GM12865 (cell line): ENCODE results near the gene MORN5.

Experiments
- DNase-seq: peaks from one replicate; pipeline ENCODE4 v3.0.0; 2010; ENCODE audit warnings: low read depth
- H3K4me3 ChIP-seq: 2 replicates; pipeline ENCODE4 v1.5.1; 2011; ENCODE audit warnings: mild to moderate bottlenecking, low read depth, low read length, control low read depth
- TF ChIP-seq, protein P1 (sequence below): IDR thresholded peaks from 2 replicates; pipeline ENCODE4 v1.5.1; 2011; ENCODE audit warnings: low read length, control low read depth, low read depth, inconsistent platforms; ENCODE audit not compliant: insufficient read depth; ENCODE audit errors: missing control alignments

MORN5 gene

DNA sequence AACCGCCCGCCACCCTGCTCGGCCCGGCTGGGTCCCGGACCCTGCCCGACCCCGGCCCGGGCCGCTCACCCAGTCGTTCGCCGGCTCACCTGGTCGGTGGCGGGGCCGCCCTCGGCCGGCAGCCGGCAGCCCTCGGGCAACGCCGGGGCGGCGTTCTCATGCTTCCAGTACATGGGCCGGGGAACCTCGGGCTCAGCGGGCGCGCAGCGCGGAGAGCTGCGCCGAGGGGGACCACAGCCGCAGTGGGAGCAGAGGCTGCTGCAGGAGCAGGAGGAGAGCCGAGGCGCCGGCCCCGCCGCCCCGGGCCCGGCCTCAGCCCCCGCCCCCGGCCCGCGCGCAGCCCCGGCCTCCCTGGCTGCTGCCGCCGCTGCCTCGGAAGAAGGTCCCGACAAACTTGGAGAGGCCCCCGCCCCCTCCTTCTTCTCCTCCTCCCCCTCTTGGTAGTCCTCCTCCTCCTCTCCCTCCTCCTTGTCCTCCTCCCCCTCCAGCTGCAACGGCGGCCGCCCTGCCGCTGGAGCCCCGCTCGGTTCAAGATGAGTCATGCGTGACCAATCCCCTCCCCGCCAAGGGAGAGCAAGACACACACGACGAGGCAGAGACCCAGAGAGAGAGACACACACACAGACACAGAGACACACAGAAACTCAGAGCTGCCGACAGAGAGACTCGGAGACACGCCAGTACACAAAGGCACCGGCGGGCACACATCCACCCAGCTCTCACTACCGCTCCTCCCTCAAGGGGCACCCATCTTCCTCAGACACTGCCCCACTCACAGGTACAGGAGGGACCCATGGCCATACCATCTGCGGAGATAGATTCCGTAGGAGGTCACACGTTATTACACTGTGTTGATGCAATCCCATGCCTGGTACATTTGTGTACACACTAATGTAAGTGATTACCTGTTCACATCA is 69.1 kb downstream of the MORN5 start, which contains the start of gene LHX6:
TSS of gene LHX6 (minus strand) at position 390 of the 917 bp plus-strand sequence. CDS start at position 173, 217 bp downstream.
- no peak for DNase-seq
- TF ChIP-seq, protein P1, sequence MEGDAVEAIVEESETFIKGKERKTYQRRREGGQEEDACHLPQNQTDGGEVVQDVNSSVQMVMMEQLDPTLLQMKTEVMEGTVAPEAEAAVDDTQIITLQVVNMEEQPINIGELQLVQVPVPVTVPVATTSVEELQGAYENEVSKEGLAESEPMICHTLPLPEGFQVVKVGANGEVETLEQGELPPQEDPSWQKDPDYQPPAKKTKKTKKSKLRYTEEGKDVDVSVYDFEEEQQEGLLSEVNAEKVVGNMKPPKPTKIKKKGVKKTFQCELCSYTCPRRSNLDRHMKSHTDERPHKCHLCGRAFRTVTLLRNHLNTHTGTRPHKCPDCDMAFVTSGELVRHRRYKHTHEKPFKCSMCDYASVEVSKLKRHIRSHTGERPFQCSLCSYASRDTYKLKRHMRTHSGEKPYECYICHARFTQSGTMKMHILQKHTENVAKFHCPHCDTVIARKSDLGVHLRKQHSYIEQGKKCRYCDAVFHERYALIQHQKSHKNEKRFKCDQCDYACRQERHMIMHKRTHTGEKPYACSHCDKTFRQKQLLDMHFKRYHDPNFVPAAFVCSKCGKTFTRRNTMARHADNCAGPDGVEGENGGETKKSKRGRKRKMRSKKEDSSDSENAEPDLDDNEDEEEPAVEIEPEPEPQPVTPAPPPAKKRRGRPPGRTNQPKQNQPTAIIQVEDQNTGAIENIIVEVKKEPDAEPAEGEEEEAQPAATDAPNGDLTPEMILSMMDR, result no peak
- H3K4me3 ChIP-seq, result no peak within 1 kb of the TSS

DNA sequence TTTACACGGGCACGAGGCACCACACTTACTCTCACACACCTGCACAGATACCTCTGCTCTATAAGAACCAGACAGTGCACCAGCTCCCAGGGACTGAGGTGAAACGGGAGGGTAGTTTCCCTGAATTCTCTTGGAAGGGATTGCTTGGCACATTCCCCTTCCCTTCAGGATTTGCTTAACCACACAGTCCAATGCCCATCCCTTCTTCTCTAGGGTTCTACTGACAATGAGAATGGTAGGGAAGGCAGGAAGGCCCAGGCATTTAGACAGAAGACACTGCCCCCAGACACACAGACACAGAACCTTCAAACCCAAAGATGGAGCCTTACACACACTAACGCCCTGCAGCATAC is 69.8 kb downstream of the MORN5 start:
- TF ChIP-seq, protein P1, result no peak
- no peak for DNase-seq
- no peak overlapping the region for H3K4me3 ChIP-seq

DNA sequence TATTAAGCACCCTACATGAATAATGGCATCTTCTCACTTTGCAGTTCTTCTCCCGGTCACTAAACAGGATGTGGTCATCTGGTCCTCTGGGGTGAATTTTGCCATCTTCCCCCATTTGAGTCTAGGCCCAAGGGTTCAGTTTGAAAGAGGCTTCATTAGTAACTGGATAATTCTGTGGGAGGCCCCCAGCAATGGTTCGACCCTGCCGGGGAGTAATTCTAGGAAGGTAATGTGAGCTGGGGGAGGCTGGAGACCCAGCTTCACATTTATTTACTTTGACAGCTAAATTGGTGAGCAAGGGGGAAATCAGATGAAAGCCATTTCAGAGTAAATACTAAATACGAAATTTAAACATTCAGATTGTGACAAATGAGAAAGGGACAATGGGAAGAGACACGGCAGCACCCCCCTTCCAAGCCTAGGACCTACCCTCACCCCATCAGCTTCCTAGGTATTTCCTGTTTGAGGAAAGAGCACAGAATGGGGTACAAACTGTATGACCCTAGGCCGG is 73.1 kb downstream of the MORN5 start:
- TF ChIP-seq, protein P1, result no peak
- no peak overlapping the region for H3K4me3 ChIP-seq
- no peak for DNase-seq

DNA sequence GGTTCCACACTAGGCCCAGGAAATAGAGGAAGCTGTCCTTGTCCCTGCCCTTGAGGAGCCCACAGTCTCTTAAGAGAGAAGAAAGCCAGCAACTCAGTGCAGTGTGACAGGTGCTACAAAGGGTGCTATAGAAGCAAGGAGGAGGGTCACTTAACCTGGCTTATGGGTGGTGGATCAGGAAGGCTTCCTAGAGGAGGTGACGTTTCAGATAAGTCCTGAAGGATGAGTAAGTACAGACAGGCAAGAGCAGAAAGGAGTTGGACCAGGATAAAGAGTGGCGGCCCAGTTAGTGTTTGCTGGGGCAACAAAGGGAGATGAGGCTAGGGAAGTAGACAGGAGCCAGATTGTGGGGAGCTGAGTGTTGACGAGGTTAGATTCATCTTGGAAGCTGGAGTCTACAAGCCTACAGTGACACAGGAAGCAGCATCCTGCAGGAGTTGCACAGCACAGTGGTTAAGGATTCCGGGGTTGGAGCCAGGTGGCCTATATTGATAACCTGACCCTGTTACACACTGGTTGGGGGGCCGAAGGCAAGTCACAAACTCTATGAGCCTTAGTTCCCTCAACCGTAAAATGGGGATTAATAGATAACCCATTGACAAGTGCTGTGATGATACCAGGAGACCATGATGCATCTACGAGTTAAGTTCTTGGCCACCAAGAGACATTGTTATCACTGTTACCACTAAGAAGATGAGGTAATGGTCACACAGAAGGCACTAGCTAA is 74.5 kb downstream of the MORN5 start:
- no peak for DNase-seq
- H3K4me3 ChIP-seq, result no peak overlapping the region
- TF ChIP-seq, protein P1, result no peak

DNA sequence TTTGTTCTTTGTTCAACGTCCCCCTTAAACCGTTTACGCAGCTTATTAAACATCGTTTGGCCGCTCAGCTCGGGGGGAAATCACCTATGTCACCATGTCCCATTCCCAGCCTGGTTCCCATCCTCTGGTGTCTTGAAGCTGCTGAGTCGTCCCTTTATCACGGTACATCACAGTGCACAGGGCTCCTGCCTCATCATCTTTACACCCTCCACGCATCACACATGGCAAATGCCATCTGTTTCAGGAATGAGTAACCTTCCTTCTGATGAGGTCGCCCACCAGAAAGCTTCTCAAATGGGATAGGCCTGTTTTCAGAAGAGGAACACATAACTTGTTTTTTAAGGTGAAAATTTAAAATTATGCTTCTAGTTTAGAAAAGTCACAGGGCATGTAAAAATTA is 77.0 kb downstream of the MORN5 start:
- no peak overlapping the region for H3K4me3 ChIP-seq
- TF ChIP-seq, protein P1, result no peak
- DNase-seq, result no peak

DNA sequence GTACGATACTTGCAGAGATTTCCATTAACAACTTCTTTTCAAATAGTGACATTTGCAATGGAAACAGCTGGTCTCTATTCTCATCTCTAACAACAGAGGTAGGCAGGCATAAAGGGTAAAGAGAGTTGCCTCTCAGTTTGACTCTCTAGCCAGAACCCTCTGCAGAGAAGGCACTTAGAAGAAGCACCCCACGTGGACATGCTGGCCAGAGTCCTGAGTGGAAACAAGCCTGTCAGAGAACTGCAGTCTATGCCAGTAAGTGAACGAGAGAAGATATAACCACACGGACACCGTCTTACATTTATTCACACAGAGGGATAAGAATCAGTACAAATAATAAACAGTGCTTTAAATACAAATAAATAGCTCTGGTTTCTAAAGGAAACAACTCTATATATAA is 80.0 kb downstream of the MORN5 start:
- DNase-seq, result no peak
- no peak overlapping the region for H3K4me3 ChIP-seq
- TF ChIP-seq, protein P1, result no peak
